ENCODE data around the gene RPH3AL.
"Not testable (repeated sequence)": the region's sequence is repeated elsewhere in the genome, so short reads cannot be mapped to it uniquely, and the experiment has no call there.

The RPH3AL gene

GRCh38 chr17:279331-279730 lies 73.3 kb downstream of the RPH3AL start:
- no peak for DNase-seq

- DNase-seq: no peak
Measured at GRCh38 chr17:278676-279059, 73.9 kb downstream of the RPH3AL start.

- no peak for DNase-seq
Measured at GRCh38 chr17:278055-278675, 74.4 kb downstream of the RPH3AL start.

GRCh38 chr17:274902-275301 lies 77.7 kb downstream of the RPH3AL start:
- no peak for DNase-seq

- DNase-seq: no peak
Measured at GRCh38 chr17:273981-274832, 78.4 kb downstream of the RPH3AL start.

GRCh38 chr17:272856-273255 lies 79.8 kb downstream of the RPH3AL start:
- DNase-seq: not testable (repeated sequence)

GRCh38 chr17:271928-272623 lies 80.5 kb downstream of the RPH3AL start:
- DNase-seq: not testable (repeated sequence)

GRCh38 chr17:269616-270514 lies 82.7 kb downstream of the RPH3AL start:
- DNase-seq: no peak

- DNase-seq: no peak
Measured at GRCh38 chr17:266701-267667, 85.6 kb downstream of the RPH3AL start.

GRCh38 chr17:266219-266618 lies 86.4 kb downstream of the RPH3AL start:
- no peak for DNase-seq

- DNase-seq: no peak
Measured at GRCh38 chr17:265718-266117, 86.9 kb downstream of the RPH3AL start.

GRCh38 chr17:263773-264172 lies 88.8 kb downstream of the RPH3AL start:
- no peak for DNase-seq

- no peak for DNase-seq
Measured at GRCh38 chr17:263271-263670, 89.3 kb downstream of the RPH3AL start.

GRCh38 chr17:261635-262034 lies 91.0 kb downstream of the RPH3AL start:
- DNase-seq: no peak

- no peak for DNase-seq
Measured at GRCh38 chr17:260944-261343, 91.7 kb downstream of the RPH3AL start.

GRCh38 chr17:260031-260791 lies 92.4 kb downstream of the RPH3AL start:
- no peak for DNase-seq

GRCh38 chr17:259341-259976 lies 93.1 kb downstream of the RPH3AL start:
- no peak for DNase-seq

GRCh38 chr17:258906-259305 lies 93.7 kb downstream of the RPH3AL start:
- no peak for DNase-seq

GRCh38 chr17:258045-258734 lies 94.4 kb downstream of the RPH3AL start:
- no peak for DNase-seq

Data from SW 1271 (cell line).